NCI-H2107 (cell line): ENCODE data around the gene ADD2.

Experiments
- DNase-seq: peaks from one replicate; lab custom pipeline; 2025; lab: John Stamatoyannopoulos, UW

ADD2 gene

DNA sequence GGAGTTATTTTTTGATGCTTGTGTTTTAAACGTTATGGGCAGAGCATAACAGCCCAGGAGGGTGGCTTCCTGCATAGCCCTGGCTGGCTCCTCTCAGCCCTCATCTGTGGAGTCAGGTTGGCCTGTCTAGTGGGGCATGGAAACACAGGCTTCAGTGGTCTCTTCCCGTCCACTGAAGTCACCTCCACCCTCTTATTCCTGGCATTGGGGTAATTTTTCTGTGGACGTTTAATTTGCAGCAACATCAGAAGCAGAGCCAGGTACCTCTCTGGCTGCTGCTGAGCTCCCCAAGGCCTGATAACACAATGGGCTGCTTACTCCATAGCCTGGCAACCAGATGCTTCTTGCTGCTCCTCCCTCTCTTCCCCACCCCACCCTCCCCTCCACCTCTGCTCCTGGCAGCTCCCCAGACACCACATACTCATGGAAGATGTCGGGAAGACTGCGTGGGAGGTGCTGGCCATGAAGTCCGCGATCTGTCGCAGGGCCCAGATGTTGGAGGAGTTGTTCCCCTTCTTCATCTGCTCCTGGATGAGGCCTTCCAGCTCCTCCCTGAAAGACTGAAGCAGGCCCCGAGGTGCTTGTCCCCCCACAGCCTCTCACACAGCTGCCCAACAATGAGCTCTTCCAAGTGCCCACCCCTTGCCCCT, 64.0 kb downstream of the ADD2 start:
- no peak for DNase-seq

DNA sequence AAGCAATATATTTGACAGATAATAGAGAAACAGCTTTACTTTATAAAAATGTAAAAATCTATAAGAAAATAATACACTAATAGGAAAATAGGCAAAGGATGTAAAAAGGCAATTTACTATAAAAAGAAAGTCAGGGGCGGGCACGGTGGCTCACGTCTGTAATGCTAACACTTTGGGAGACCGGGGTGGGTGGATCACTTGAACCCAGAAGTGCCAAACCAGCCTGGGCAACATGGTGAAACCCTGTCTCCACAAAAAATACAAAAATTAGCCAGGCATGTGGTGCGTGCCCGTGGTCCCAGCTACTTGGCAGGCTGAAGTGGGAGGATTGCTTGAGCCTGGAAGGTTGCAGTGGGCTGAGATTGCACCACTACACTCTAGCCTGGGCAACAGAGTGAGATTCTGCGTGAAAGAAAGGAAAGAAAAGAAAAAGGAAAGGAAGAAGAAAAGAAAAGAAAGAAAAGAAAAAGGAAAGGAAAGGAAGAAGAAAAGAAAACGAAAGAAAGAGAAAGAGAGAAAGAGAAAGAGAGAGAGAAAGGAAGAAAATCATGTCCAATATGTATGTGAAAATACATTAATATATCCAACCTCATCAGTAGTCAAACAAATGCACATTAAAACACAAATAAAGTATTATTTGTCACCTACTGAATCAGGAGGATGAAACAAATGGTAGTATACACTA, 65.1 kb downstream of the ADD2 start:
- no peak for DNase-seq

GRCh38 chr2:70698847-70699246, 69.2 kb downstream of the ADD2 start:
- no peak for DNase-seq

GRCh38 chr2:70697603-70698383, 70.2 kb downstream of the ADD2 start:
- DNase-seq, result no peak

- no peak for DNase-seq
These were observed 71.9 kb downstream of the ADD2 start for GRCh38 chr2:70696142-70696541.

DNA sequence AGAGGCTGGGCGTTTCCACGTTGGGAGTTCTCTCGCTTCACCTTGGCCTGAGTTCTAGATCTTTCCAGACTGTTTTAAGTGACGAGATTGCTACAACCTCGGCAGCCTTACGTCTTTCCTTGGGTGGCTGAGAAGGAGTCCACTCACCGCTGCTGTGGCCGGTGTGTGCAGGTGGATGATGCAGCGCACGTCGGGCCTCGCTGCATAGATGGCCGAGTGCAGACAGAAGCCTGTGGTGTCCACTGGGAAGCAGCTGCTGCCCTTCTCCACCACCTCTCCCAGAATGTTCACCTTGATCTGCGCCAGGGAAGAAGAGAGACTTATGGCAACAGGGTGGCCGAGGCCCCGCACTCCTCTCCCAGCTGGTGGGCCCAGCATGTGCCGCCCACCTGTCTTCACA, 75.7 kb downstream of the ADD2 start:
- no peak for DNase-seq

DNA sequence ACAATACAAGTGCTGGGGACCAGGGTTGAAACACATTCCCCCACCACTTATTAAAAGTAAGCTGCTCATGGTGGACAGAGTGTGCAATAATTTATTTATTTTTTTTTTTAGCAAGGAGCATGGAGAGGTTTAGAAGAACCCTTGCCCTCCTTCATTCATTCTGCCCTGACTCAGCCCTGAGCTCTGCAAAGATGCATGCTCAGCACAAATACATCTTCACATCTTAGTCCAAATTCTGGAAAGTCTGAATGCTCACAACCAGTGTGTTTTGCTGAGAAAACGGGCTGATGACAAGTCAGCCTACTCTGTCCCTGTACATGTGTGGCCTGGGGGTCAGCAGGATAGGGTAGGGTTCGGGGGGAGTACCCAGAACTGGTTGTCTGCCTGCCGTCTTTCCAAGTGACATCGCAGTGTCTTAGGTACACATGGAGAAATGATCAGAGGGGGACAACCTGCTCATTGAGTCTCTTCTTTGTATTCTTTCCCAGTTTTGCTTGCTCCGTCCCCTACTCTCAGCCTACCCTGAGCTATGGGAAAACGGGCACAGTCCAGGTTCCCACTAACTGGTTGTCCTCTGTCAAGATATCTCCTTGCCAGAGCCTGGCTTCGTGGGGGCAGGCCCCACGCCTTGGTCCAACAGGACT, 76.4 kb downstream of the ADD2 start:
- no peak for DNase-seq

GRCh38 chr2:70690846-70691245, 77.2 kb downstream of the ADD2 start:
- DNase-seq, result no peak

GRCh38 chr2:70688427-70688826, 79.6 kb downstream of the ADD2 start:
- no peak for DNase-seq

DNA sequence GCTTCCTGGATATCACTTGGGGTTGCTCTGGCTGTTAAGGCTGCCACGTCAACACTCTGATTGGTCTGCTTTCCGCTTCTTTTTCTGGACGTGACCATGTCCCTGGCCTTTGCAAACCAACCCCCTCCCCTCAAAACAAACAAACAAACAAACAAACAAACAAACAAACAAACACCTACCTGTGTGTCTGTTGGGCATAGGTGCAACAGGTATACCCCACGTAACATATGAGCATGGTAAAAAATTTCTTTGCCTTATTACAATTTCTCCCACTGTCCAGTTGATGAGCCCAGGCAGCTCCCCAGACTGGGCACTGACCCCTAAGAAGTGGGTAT, 80.6 kb downstream of the ADD2 start:
- no peak for DNase-seq

- no peak for DNase-seq
These were observed 81.2 kb downstream of the ADD2 start for GRCh38 chr2:70686577-70687460.

DNA sequence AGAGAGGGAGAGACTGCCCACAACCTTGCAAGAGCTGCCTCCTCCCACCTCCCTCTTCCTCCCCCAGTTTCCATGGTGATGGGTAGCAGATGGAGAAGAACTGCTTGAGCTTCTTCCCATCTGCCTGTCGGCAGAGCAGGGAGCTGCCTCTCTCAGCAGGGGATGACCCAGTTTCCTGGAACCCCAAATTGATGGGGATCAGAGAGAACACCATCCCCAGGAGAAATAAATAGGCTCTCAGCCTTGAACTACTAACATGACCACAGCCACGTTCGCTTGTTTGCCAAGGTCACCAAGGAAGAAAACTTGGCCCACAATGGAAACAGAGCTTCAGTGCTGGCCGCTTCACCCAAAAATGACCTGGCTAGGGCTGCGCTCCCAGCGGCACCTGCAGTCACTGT, 82.2 kb downstream of the ADD2 start:
- peak; percentile 15 for DNase-seq

- no peak for DNase-seq
These were observed 83.0 kb downstream of the ADD2 start for GRCh38 chr2:70684846-70685622.

DNA sequence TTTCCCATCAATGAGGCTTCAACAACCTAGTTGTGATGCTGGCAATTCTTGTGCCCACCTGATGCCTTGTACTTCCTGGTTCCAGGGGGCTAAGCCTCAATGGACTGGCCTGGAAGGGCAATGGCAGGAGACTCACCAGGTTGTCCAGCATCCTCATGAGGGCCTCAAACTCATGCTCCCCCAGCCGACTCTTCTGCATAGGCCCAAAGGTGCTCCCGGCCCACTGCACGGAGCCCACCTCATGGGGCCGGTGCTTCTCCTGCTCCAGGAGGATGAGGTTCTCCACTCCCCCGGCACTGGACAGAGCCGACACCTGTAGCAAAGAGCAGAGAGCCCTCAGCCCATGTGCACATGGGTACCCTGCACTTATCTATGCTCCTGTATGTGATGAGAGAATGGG, 84.5 kb downstream of the ADD2 start:
- DNase-seq, result no peak

- no peak for DNase-seq
These were observed 87.3 kb downstream of the ADD2 start for GRCh38 chr2:70680735-70681134.

- DNase-seq, result no peak
These were observed 88.7 kb downstream of the ADD2 start for GRCh38 chr2:70679259-70679658.

- no peak for DNase-seq
These were observed 89.3 kb downstream of the ADD2 start for GRCh38 chr2:70678576-70679143.

- DNase-seq, result no peak
These were observed 91.5 kb downstream of the ADD2 start for GRCh38 chr2:70676301-70677035.

DNA sequence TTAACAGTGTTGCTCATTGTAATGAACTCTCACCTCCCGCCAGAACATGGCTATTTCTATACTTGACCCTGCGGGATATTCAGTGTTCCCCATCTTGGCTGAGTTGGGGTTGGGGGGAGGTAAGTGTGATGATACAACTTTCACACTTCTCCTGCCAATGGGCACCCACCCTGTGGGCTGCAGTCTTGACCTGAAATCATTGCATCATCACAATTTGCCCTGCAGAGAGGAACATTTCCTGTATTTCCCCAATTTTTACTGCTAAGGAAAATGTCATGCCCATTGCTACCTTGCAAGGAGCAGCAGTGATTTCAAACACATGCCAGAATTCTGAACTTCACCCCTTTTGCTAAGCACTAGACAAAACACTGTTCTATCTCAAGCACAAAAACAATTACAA, 92.1 kb downstream of the ADD2 start:
- DNase-seq, result no peak
